ENCODE measurements around the gene CATSPERE. TPM values are rescaled to one million over a fixed set of nuclear protein-coding genes. Genes with fewer than 3 reads are reported as not detected.
"Not testable (repeated sequence)": the region's sequence is repeated elsewhere in the genome, so short reads cannot be mapped to it uniquely, and the experiment has no call there.

The CATSPERE gene
- total RNA-seq, 1 donor from 2014 or later: 3.3 TPM

DNA sequence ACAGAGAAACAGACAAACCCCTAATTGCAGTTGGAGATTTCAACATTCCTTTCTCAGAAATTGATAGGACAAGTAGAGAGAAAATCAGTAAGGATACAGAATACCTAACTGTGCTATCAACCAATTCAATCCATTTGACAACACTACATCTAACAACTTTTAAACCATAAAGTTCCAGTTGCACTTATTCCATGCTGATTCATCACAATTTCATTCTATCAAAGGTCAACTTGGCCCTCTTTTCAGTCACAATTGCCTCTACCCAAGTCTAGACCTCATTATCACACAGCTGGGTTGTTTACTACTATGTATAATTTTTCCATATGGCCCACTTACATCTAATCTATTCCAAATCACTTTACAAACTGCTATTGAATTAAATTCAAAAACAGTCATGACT lies 172.1 kb downstream of the CATSPERE start:
- no peak for DNase-seq (ENCODE audit: low spot score)

- DNase-seq (ENCODE audit: low spot score): no peak
Measured at GRCh38 chr1:244634546-244634945, 173.5 kb downstream of the CATSPERE start.

DNA sequence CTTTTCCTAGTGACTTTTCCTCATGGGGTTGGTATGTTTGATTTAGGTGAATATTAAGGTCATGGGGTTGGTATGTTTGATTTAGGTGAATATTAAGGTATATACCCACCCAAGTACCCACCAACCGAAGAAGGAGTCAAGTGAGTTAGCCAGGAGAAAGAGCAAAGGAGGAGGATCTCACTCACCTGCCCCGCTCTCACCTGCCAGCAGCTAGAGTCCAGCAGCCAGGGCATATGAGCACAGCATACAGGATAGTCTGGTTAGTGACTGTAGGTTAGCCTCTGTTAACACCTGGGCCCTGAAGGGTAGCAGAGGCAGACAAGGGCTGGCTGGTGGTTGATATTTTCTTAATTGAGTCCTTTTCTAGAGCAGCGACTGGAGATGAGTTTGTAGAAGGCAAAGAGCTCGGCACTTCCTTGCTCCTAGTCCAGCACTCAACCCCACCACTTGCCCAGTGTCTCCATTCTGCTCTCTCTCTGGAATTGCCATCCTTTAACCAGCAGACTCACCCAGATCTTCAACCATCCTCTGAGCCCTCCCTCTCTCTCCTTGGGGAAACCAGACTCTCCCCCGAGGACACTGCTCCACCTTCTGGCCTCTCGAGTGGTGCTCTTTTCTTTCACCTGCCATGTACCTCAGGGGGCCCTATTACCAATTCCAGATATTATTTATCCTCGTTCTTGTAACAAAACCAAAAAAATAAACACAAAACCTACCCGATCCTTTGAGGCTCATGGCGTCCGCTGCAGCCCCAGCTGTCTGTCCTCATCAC lies 175.6 kb downstream of the CATSPERE start:
- no peak for DNase-seq (ENCODE audit: low spot score)

DNA sequence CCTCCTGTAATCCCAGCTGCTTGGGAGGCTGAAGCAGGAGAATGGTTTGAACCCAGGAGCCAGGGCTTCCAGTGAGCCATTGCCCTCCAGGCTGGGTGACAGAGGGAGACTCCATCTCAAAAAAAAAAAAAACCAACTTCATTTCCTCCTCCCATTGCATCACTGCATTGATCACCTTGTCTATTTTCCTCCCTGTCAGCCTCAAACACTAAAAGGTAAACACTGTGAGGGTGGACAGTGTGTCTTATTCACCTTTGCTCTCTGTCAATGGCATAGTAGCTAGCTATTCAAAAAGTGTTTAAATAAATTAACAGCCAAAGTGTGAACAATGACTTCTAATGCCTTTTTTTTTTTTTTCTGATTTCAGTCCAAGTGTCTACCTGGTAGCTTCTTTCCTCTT lies 178.5 kb downstream of the CATSPERE start:
- DNase-seq (ENCODE audit: low spot score): no peak

DNA sequence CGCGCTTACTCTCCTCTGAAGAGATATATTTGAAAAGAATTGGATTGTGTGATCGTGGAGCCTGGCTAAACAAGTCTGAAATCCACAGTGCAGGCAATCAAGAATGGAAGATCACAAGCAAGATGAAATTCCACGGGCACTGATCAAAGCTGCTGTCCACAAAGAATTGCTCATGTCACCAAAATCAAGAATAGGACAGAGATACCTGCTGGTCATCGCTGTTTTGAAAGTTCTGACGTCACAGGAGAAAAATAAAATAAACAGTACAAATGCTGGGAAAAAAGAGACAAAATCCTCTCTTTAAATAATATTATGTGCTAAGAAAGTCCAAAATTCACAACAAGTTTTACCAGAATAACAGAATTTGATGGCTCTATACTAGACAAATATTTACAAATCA lies 179.8 kb downstream of the CATSPERE start:
- DNase-seq (ENCODE audit: low spot score): no peak

DNA sequence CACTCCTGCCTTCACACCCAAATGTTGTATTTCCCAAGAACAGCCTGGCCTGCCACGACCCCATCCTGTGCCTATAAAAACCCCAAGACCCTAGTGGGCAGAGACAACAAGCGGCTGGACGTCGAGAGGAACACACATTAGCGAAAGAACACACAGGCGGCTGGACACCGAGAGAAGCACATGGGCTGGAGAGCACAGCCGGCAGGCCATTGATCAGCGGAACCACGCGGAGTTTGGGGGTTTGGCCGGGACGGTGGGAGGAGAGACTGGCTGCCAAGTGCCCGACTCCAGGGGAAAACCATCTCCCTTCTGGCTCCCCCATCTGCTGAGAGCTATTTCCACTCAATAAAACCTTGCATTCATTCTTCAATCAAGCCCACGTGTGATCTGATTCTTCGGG lies 181.5 kb downstream of the CATSPERE start:
- DNase-seq (ENCODE audit: low spot score): no peak

DNA sequence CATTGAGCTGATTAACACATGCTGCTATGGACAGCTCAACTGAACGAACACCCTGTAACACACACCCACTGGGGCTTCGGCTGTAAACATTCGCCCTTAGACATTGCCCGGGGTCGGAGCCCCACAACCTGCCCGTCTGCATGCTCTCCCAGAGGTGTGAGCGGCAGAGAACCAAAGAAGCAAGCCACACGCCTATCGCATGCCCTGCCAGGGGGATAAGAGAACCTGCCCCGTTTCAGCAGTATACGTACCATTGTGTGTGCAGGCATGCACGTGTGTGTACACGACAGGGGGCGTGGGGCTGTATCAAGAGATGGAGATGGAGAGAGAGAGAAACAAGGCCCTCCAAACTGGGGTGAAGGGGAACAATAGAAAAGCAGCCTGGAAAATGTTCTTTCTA lies 181.9 kb downstream of the CATSPERE start:
- DNase-seq (ENCODE audit: low spot score): no peak

DNA sequence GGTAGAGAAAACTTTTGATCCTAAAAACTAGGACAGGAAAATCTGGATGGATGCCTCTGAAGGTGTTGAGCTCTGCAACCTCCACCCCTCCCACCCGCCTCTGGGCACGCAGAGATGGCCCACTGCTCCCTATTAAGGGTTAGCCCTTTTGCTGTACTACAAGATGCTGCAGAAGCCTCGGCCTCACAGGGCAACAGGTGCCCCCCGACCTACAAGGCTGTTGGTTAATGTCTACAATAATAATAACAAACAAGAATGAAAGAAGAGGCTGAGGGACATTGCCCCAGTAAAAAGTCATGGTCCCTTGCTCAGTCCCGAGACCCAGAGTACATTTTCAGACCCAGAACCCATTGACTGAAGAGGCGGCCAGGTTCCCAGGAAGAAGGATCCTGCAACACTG lies 184.3 kb downstream of the CATSPERE start:
- no peak for DNase-seq (ENCODE audit: low spot score)

DNA sequence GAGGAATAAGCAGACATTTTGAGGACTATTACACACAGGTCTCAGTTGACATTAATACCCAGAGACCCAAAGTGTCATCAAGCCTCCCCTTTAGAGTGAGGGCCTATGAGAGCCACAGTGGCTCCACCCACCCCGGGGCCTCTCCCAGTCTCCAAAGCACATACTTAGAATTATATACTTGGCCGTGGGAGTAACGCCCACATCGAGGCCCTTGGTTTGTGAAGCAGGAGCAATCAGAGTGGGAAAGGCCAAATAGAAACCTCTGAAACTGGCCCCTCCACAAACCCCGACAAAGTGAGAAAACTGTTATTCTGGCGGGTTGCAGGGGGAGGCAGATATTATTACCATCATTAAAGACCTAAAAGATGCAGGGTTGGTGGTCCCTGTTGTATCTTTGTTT lies 184.8 kb downstream of the CATSPERE start:
- no peak for DNase-seq (ENCODE audit: low spot score)

GRCh38 chr1:244647819-244648218 lies 186.7 kb downstream of the CATSPERE start:
- DNase-seq (ENCODE audit: low spot score): no peak

- no peak for DNase-seq (ENCODE audit: low spot score)
Measured at GRCh38 chr1:244651956-244652622, 191.0 kb downstream of the CATSPERE start.

- DNase-seq (ENCODE audit: low spot score): peak; percentile 99
Measured at GRCh38 chr1:244652623-244653438, 191.8 kb downstream of the CATSPERE start, which contains the start of gene DESI2. TSS of gene DESI2 (plus strand) at chr1:244653126. CDS start at chr1:244653314, 188 bp downstream.

- no peak for DNase-seq (ENCODE audit: low spot score)
Measured at GRCh38 chr1:244653439-244654107, 192.5 kb downstream of the CATSPERE start.

DNA sequence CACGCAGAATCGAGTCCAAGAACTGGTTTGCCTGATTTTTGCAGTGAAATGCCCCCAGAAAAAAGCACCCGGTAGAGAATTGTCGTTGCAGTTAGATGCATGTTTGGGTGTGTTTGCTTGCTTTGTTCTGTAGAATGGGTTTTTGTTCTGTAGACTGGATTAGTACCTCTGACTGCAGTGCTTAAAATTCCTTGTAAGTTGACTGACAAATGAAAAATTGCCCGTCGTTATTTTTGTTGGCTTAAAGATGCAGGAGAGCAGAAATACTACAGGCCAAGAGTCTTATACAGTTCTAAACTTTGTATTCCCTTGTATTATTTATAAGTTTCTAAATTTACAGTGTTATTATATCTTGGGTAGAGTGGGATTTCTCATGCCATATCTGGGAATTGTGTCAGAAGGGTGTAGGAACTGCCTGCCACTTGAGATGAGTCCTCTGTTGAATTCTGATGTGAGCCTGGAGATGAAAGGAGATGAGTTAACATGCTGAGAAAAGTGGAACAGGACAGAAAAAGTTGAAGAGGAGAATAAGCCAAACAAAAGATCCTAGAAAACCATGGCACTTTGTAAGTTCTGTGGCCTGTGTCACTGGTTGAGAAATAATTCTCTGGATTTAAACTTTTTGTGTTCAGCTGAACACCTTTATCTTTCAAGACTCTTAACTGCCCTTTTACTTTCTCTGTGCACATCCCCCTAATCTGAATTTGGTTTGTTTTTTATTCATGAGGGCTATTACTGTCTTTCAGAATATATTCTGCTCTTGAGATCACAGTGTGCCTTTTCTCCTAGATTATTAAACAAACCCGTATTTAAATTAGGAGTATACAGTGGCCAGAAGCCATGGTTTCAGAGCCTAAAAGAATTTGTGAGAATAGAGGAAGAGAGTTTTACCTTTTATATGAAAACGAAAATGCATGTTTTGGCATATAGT lies 193.3 kb downstream of the CATSPERE start:
- DNase-seq (ENCODE audit: low spot score): no peak

- DNase-seq (ENCODE audit: low spot score): no peak
Measured at GRCh38 chr1:244655186-244655585, 194.1 kb downstream of the CATSPERE start.

GRCh38 chr1:244657421-244657820 lies 196.3 kb downstream of the CATSPERE start:
- no peak for DNase-seq (ENCODE audit: low spot score)

DNA sequence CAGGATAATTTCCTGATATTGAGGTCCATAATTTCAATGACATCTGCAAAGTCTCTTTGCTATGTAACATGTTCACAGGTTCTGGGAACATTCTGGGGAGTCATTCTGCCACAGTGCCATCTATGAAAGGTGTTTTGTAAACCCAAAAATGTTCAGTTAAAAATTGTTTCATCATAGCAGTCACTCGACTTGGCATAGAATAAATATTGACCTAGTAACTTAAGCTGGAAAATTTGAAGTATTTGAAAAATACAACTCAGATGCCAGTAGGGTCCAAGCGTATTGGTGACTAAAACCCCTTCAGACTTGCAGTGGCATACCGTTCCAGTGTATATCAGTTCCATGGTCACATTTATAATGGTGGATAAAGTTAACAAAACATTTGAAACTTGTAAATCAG lies 198.6 kb downstream of the CATSPERE start:
- no peak for DNase-seq (ENCODE audit: low spot score)

DNA sequence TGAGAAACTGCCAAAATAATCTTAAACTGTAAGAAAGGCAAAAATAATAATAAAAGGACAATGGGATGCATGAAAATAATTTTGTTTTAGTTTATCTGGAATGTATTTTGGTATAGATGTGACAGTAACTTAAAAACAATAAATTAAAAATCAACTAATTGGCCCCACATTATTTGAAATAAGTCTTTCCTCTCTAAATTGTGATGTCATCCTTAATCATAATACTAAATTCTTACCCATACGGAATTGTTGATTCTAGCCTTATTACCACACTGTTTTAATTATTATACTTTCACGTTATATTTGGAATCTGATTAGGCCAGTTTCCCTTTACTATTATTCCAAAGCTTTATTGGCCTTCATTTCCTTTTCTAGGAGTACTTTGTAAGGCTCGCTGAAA lies 199.5 kb downstream of the CATSPERE start:
- DNase-seq (ENCODE audit: low spot score): no peak

- DNase-seq (ENCODE audit: low spot score): not testable (repeated sequence)
Measured at GRCh38 chr1:244661569-244662312, 200.7 kb downstream of the CATSPERE start.

DNA sequence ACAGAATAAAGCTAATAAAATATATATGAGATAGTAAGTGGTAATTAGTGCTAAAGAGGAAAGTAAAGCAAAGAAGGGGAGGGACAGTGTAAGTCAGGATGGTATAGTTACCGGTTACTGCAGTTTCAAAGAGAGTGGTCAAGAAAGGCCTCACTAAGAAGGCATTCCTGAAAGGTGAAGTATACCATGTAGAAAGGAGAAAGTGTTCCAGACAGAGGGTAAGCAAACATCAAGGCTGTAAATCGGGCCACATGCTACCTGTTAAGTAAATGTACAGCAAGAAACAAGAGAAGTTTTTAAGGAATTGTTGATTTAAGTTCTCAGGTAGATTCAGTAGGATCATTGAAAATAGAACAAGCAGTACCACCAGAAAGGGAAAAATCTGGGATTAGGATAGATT lies 201.5 kb downstream of the CATSPERE start:
- DNase-seq (ENCODE audit: low spot score): no peak

Measured in ureter (tissue), 1 donor.